Myocyte (in vitro differentiated cells): ENCODE results near the gene AKR1C3. TPM values are rescaled to one million over a fixed set of nuclear protein-coding genes. Genes with fewer than 3 reads are reported as not detected.
"Not testable (repeated sequence)": the region's sequence is repeated elsewhere in the genome, so short reads cannot be mapped to it uniquely, and the experiment has no call there.

ENCODE experiments used
- DNase-seq: peaks from one replicate; pipeline ENCODE4 v3.0.0-alpha.2; 2012; ENCODE audit warnings: low read depth
- total RNA-seq: library from RNA; depleted of rRNA; stranded (reverse); fragments of >200 nt; gene quantifications from 2 replicates; pipeline ENCODE4 v1.2.3, GENCODE V29; 2014

AKR1C3 gene
- total RNA-seq, 1 donor from 2014 or later: 65.8 TPM

DNA sequence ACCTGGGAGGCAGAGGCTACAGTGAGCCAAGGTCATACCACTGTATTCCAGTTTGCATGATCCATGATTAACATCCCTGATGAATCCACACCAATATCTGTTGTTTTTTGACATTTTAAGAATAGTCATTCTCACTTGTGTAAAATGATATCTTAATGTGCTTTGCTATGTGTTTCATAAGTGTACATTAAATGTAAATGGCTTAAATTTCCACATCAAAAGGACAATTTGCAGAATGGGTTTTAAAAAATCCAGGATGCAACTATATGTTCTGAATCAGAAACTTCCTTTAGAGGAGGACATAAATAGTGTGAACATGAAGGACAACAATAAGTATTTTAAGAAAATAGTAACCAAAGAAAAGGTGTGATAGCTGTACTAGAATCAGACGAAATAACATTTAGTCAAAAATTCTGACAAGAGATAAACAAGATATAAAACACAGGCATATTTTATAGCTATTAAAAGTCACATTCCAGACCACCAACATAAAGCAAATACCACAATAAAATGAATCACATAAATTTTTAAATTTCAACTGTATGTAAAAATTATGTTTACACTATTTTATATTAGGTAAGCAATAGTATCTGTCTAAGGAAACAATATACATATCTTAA lies 42.4 kb downstream of the AKR1C3 start:
- DNase-seq: no peak

DNA sequence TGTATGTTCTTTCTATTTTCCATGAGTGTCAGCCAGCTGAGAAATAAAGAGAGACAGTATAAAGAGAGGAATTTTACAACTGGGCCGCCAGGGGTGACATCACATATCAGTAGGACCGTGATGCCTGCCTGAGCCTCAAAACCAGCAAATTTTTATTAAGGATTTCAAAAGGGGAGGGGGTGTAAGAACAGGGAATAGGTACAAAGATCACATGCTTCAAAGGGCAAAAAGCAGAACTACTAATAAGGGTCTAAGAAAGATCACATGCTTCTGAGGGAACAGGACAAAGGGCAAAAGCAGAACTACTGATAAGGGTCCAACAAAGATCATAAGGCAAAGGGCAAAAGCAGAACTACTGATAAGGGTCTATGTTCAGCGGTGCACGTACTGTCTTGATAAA lies 43.5 kb downstream of the AKR1C3 start:
- DNase-seq: not testable (repeated sequence)

DNA sequence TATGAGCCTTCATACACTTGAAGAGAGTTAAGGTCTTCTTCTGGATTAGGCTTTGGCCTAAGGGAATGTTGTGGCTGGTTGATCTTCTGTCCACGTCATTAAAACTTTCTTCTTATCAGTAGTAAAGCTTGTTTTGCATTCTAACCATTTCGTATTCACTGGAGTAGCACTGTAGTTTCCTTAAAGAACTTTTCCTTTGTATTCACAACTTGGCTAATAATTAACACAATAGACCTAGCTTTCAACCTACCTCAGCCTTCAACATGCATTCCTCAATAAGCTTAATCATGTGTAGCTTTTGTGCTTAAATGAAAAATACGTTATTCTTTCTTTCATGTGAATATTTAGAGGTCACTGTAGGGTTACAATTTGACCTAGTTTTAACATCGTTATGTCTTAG lies 48.0 kb downstream of the AKR1C3 start:
- no peak for DNase-seq

DNA sequence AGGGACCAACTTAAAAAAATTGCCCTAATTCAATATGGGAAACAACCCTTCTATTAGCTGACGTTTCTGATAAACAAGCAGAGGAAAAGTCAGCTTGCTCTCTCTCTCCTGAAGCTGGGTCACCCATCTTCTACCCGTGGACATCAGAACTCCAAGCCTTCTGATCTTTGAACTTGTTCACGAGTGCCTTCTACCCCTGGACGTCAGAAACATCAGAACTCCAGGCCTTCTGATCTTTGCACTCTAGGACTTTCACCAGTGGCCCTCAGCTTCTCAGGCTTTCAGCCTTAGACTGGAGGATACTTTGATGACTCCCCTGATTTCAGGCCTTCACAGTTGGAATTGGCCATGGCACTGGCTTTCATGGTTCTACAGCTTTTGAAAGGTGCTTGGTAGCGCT lies 48.9 kb downstream of the AKR1C3 start:
- DNase-seq: no peak

DNA sequence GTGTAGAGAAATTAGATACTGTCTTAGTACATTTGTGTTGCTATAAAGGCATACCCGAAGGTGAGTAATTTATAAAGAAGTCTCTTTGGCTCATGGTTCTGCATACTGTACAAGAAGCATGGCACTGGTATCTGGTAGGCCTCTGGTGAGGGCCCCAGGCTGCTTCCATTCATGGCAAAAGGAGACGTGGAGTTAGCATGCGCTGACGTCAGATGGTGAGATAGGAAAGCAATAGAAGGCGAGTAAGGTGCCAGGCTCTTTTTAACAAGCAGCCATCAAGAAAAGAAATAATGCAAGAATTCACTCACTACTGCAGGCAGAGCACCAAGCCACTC lies 52.7 kb downstream of the AKR1C3 start:
- DNase-seq: no peak

DNA sequence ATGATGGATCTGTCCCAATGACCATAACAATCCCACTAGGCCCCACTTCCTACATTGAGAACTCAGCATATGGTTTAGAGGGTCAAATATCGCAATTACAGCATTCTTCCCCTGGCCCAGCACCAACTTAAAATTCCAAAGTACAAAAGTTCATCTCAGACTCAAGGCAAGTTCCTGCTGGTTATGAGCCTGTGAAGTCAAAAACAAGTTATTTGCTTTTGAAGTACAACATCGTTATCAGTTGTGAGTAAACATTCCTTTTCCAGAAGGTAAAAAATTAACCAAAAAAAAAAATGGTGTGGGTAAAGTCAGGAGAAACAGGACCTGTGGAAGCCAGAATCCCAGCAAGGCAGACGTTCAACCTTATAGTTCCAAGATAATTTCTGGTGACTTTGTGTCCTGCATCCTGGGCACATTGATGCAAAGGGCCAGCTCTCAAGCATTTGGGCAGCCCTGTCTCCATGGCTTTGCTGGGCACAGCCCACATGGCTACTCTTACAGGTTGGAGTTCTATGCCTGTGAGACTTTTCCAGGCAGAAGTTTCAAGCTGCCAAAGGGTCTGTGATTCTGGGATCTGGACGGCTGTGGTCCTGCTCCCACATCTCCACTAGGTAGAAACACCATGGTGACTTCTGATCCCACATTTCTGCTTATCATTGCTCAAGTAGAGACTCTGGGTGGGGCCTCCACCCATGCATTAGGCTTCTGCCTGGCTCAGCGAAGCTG lies 53.2 kb downstream of the AKR1C3 start:
- DNase-seq: no peak

DNA sequence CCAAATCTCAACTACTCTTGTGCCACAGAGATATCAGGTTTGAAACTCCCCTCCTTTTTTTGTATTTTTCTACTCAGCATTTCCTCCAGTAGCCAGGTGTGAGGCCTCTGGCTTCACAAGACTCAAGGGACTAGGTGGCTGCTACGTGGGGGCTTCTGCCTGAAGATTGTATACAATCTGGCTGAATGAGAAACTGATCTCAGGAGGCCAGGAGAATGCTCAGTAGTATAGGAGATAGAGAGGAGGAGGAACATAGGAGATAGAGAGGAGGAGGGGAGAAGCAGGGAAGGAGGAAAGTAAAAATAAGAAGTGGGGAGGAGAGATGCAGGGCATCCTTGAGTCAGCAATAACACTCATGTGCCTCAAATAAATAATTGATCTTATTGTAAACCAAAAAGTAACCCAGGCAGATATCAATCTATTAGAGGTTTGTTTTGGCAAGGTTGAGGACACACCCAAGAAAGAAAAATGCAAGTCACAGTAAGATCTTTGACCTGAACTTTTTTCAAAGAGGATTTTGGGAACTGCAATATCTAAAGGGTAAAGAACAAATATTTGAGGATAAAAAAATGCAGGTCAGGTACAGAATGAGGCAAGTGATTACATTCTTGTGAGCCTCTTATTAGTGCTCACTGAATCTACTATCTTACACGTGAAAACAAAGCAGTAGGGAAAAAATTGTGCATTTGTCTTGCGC lies 53.9 kb downstream of the AKR1C3 start:
- no peak for DNase-seq

DNA sequence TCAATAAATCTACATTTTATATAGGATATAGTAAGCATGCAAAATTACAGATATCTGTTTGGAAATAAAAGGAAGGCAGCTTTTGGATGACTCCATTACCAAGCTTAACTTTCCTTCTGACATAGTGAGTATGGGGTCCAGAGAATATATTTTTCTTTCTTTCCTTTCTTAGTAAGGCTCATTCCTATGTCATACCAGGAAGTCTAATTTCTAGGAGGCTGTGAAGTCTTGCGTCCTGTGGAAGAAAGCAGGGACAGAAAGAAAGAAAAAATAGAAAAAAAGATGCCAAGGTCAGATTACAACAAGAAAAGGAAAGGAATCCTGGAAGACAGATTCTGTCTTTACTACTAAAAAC lies 54.4 kb downstream of the AKR1C3 start:
- no peak for DNase-seq

DNA sequence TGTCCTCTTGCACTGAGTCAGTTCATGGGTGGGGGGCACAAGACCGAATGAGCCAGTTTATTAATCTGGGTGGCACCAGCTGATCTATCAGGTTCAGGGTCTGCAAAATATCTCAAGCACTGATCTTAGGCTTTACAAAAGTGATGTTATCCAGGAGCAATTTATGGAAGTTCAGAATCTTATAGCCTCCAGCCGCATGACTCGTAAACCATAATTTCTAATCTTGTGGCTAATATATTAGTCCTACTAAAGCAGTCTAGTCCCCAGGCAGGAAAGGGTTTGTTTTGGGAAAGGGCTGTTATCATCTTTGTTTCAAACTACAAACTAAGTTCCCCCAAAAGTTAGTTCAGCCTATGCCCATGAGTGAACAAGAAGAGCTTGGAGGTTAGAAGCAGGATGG lies 56.9 kb downstream of the AKR1C3 start:
- no peak for DNase-seq

DNA sequence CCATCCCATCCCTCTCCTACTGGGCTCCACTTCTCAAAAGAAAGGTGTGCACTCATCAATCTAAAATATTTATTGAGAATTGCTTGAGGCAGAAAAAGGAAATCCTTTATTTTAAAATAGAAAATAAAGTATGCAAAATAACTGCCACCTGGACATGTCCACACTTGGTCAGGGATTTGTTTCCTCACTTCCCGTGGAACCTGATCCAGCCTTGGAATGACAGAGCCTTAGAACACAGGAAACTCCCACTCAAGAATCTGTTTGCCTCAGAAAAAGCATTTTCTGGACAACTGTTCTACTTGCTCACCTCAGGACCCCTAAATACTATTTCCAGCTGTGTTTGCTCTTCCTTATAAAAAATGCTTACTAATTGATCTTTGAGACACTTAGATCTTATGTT lies 61.7 kb downstream of the AKR1C3 start:
- DNase-seq: no peak

Other genes with a start within 250 kb of the AKR1C3 start
- gene AKR1C1, start 131.0 kb upstream of the AKR1C3 start, total RNA-seq: 38.1 and 60.1 TPM in 2 replicates
- gene AKR1C2, start 90.6 kb upstream of the AKR1C3 start, total RNA-seq: 33.3 and 49.4 TPM in 2 replicates
- gene AKR1C8, start 90.7 kb downstream of the AKR1C3 start, total RNA-seq: not detected in 2 replicates
- gene AKR1C4, start 102.4 kb downstream of the AKR1C3 start, total RNA-seq: not detected in 2 replicates